GM18498 (cell line): ENCODE data around the gene KCNJ4.
"Not testable (repeated sequence)": the region's sequence is repeated elsewhere in the genome, so short reads cannot be mapped to it uniquely, and the experiment has no call there.

Experiments
- ATAC-seq: cut with Tn5 transposase; IDR thresholded peaks from one replicate; pipeline ENCODE4 v1.9.1; 2021; ENCODE audit warnings: mild to moderate bottlenecking, moderate library complexity; ENCODE audit not compliant: unreplicated experiment

The KCNJ4 gene

GRCh38 chr22:38474003-38474607, 19.1 kb upstream of the KCNJ4 start:
- no peak for ATAC-seq

- no peak for ATAC-seq
These were observed 16.2 kb upstream of the KCNJ4 start for GRCh38 chr22:38471237-38471636.

- not testable (repeated sequence) for ATAC-seq
These were observed 15.2 kb upstream of the KCNJ4 start for GRCh38 chr22:38470179-38470578.

- no peak for ATAC-seq
These were observed 14.3 kb upstream of the KCNJ4 start for GRCh38 chr22:38469306-38469781.

- ATAC-seq = no peak
These were observed 13.7 kb upstream of the KCNJ4 start for GRCh38 chr22:38468443-38469305.

- no peak for ATAC-seq
These were observed 13.0 kb upstream of the KCNJ4 start, which contains the start of gene KDELR3 for GRCh38 chr22:38467904-38468442. KDELR3 (plus strand) TSS chr22:38468096; CDS start chr22:38468234, 138 bp downstream.

GRCh38 chr22:38467438-38467903, 12.5 kb upstream of the KCNJ4 start:
- no peak for ATAC-seq

- ATAC-seq = no peak
These were observed 10.9 kb upstream of the KCNJ4 start for GRCh38 chr22:38465673-38466490.

- ATAC-seq = no peak
These were observed 10.1 kb upstream of the KCNJ4 start for GRCh38 chr22:38464992-38465672.

- ATAC-seq = no peak
These were observed 8.2 kb upstream of the KCNJ4 start for GRCh38 chr22:38462960-38463784.

- no peak for ATAC-seq
These were observed 6.5 kb upstream of the KCNJ4 start for GRCh38 chr22:38461414-38462081.

GRCh38 chr22:38461057-38461413, 6.0 kb upstream of the KCNJ4 start:
- ATAC-seq = no peak

- ATAC-seq = no peak
These were observed 5.4 kb upstream of the KCNJ4 start for GRCh38 chr22:38460426-38460840.

- ATAC-seq = no peak
These were observed 2.1 kb upstream of the KCNJ4 start for GRCh38 chr22:38456841-38457699.

- ATAC-seq = no peak
These were observed 1.4 kb upstream of the KCNJ4 start for GRCh38 chr22:38456272-38456835.

- ATAC-seq = no peak
These were observed 702 bp upstream of the KCNJ4 start for GRCh38 chr22:38455530-38456271.
